ENCODE measurements around the gene STOML2.

- peak in 3 of 4 experiments; percentile 21 to 49 (median 48) for TF ChIP-seq CTCF (IDR thresholded peaks at IDR 0.05)
- TF ChIP-seq POLR2A (IDR thresholded peaks at IDR 0.05), result peak; percentile 62
- TF ChIP-seq POLR2AphosphoS5 (IDR thresholded peaks at IDR 0.05), result no peak
Observed at GRCh38 chr9:35071814-35072460, 31.0 kb downstream of the STOML2 start.
